H1 (cell line): ENCODE data around the gene PPFIBP2. TPM values are rescaled to one million over a fixed set of nuclear protein-coding genes. Genes with fewer than 3 reads are reported as not detected.

Source experiments
- CTCF ChIA-PET: fragments of 300-600 bp; sonication (Branson Sonifier 250); formaldehyde crosslinking; loops from one replicate; lab custom pipeline; 2021; ENCODE audit not compliant: partially characterized antibody; lab: Charles Lee
- POLR2A ChIA-PET: fragments of 300-600 bp; sonication (Branson Sonifier 250); formaldehyde crosslinking; loops from one replicate; lab custom pipeline; 2021; ENCODE audit warnings: inconsistent platforms; ENCODE audit not compliant: partially characterized antibody; lab: Charles Lee
- DNase-seq, 2 experiments: peaks; one replicate each; pipeline versions ENCODE4 v3.0.0 to v3.0.0-alpha.2; 2010 to 2022; ENCODE audit warnings: low spot score in 2 of 2, low read depth in 1 of 2, mixed read lengths in 1 of 2
- FAIRE-seq: peaks from 2 replicates; lab custom pipeline; 2011; peaks lifted over from hg19 to GRCh38; lab: Jason Lieb, UNC
- H2AFZ ChIP-seq: 2 replicates; pipeline ENCODE4 v1.8.1; 2012; ENCODE audit warnings: low read length, inconsistent platforms
- H2AK5ac ChIP-seq: 2 replicates; pipeline ENCODE4 v1.6.1; 2013; ENCODE audit warnings: low read depth, low read length
- H2BK120ac ChIP-seq: replicated peaks from 2 replicates; pipeline ENCODE3; 2013; ENCODE audit warnings: low read depth, low read length, inconsistent platforms
- H2BK12ac ChIP-seq: 2 replicates; pipeline ENCODE4 v1.6.1; 2013; ENCODE audit warnings: low read depth, low read length
- H2BK15ac ChIP-seq: 2 replicates; pipeline ENCODE4 v1.6.1; 2013; ENCODE audit warnings: low read length
- H2BK20ac ChIP-seq: 2 replicates; pipeline ENCODE4 v1.6.1; 2013; ENCODE audit warnings: low read length
- H2BK5ac ChIP-seq: 2 replicates; pipeline ENCODE4 v1.6.1; 2013; ENCODE audit warnings: low read depth, low read length
- H3K14ac ChIP-seq: 2 replicates; pipeline ENCODE4 v1.6.1; 2013; ENCODE audit warnings: inconsistent platforms; ENCODE audit not compliant: insufficient read length
- H3K18ac ChIP-seq: 2 replicates; pipeline ENCODE4 v1.6.1; 2013; ENCODE audit warnings: low read length; ENCODE audit errors: extremely low read depth
- H3K23ac ChIP-seq: 2 replicates; pipeline ENCODE4 v1.6.1; 2013; ENCODE audit warnings: inconsistent platforms; ENCODE audit not compliant: insufficient read length
- H3K23me2 ChIP-seq: 2 replicates; pipeline ENCODE4 v1.6.1; 2013; ENCODE audit warnings: low read depth, low read length
- H3K27ac ChIP-seq: 2 replicates; pipeline ENCODE4 v1.6.1; 2011; ENCODE audit warnings: low read depth, low read length, inconsistent platforms
- H3K27me3 ChIP-seq, 4 experiments: replicated peaks in 1 of 4; 1 replicate in 1 of 4; 2 replicates in 3 of 4; pipeline versions ENCODE4 v1.6.1 to v1.8.1; 2011 to 2013; ENCODE audit warnings: low read length in 3 of 4, mild to moderate bottlenecking in 3 of 4, inconsistent platforms in 2 of 4, mixed read lengths in 2 of 4, moderate library complexity in 1 of 4; ENCODE audit not compliant: control insufficient read depth in 3 of 4, insufficient read depth in 3 of 4; ENCODE audit errors: extremely low read depth in 1 of 4
- H3K36me3 ChIP-seq, 4 experiments: 2 replicates each; pipeline versions ENCODE4 v1.6.1 to v1.8.1; 2011 to 2013; ENCODE audit warnings: mild to moderate bottlenecking in 4 of 4, low read length in 3 of 4, moderate library complexity in 2 of 4, control low read depth in 1 of 4, inconsistent platforms in 1 of 4; ENCODE audit not compliant: insufficient read depth in 4 of 4, control insufficient read depth in 2 of 4
- H3K4ac ChIP-seq: replicated peaks from 2 replicates; pipeline ENCODE3; 2013; ENCODE audit warnings: low read length, low read depth, mixed read lengths, inconsistent platforms; ENCODE audit not compliant: insufficient read length
- H3K4me1 ChIP-seq, 4 experiments: replicated peaks in 1 of 4; 1 replicate in 1 of 4; 2 replicates in 3 of 4; pipeline versions ENCODE4 v1.6.1 to v1.8.1; 2011 to 2013; ENCODE audit warnings: low read length in 3 of 4, inconsistent platforms in 2 of 4, mixed read lengths in 1 of 4; ENCODE audit not compliant: insufficient read depth in 4 of 4, control insufficient read depth in 3 of 4
- H3K4me2 ChIP-seq, 2 experiments: 2 replicates each; pipeline versions ENCODE4 v1.6.1 to v1.8.1; 2011 to 2013; ENCODE audit warnings: low read depth in 2 of 2, low read length in 2 of 2, control low read depth in 1 of 2, inconsistent platforms in 1 of 2, mild to moderate bottlenecking in 1 of 2; ENCODE audit not compliant: insufficient read depth in 1 of 2
- H3K4me3 ChIP-seq, 4 experiments: fragments of 200-600, 300-600 bp in 1 of 4; sonication (generic), shearing (Covaris generic), sonication (Bioruptor Twin) in 1 of 4; 2 replicates each; pipeline versions ENCODE4 v1.5.1 to v1.8.1; 2011 to 2016; ENCODE audit warnings: low read length in 4 of 4, low read depth in 3 of 4, control low read depth in 2 of 4, inconsistent platforms in 2 of 4, mild to moderate bottlenecking in 2 of 4, mixed read lengths in 1 of 4, moderate library complexity in 1 of 4; ENCODE audit not compliant: insufficient read depth in 2 of 4; ENCODE audit errors: extremely low read depth in 1 of 4
- H3K56ac ChIP-seq: replicated peaks from 2 replicates; pipeline ENCODE3; 2013; ENCODE audit warnings: low read depth, mild to moderate bottlenecking, mixed read lengths, low read length, inconsistent platforms; ENCODE audit not compliant: insufficient read length
- H3K79me1 ChIP-seq: 2 replicates; pipeline ENCODE4 v1.6.1; 2013; ENCODE audit warnings: low read depth, low read length, control low read depth
- H3K79me2 ChIP-seq, 2 experiments: 2 replicates each; pipeline versions ENCODE4 v1.6.1 to v1.8.1; 2012 to 2013; ENCODE audit warnings: low read length in 2 of 2, mild to moderate bottlenecking in 2 of 2, inconsistent platforms in 1 of 2; ENCODE audit not compliant: insufficient read depth in 2 of 2, control insufficient read depth in 1 of 2
- H3K9ac ChIP-seq, 4 experiments: replicated peaks in 1 of 4; 1 replicate in 1 of 4; 2 replicates in 3 of 4; pipeline versions ENCODE4 v1.6.1 to v1.8.1; 2011 to 2013; ENCODE audit warnings: low read depth in 3 of 4, low read length in 3 of 4, control low read depth in 2 of 4, mild to moderate bottlenecking in 2 of 4, moderate library complexity in 2 of 4, inconsistent platforms in 1 of 4; ENCODE audit errors: extremely low read depth in 1 of 4
- H3K9me3 ChIP-seq, 2 experiments: 2 replicates each; pipeline versions ENCODE4 v1.6.1 to v1.8.1; 2012 to 2013; ENCODE audit warnings: mild to moderate bottlenecking in 2 of 2, moderate library complexity in 2 of 2, control low read depth in 1 of 2, inconsistent platforms in 1 of 2, low read depth in 1 of 2, low read length in 1 of 2, mixed read lengths in 1 of 2; ENCODE audit not compliant: insufficient read depth in 2 of 2
- H4K20me1 ChIP-seq, 2 experiments: replicated peaks in 1 of 2; 2 replicates each; pipeline versions ENCODE3 to v1.8.1; 2011 to 2013; ENCODE audit warnings: inconsistent platforms in 2 of 2, low read length in 2 of 2, mild to moderate bottlenecking in 1 of 2; ENCODE audit not compliant: insufficient read depth in 2 of 2, control insufficient read depth in 1 of 2
- H4K5ac ChIP-seq: 2 replicates; pipeline ENCODE4 v1.6.1; 2013; ENCODE audit warnings: low read length, low read depth, mixed read lengths, inconsistent platforms; ENCODE audit not compliant: insufficient read length
- H4K8ac ChIP-seq: 2 replicates; pipeline ENCODE4 v1.8.0; 2013; ENCODE audit warnings: mild to moderate bottlenecking, moderate library complexity, low read length, inconsistent platforms; ENCODE audit not compliant: insufficient read depth; ENCODE audit errors: extremely low read depth
- H4K91ac ChIP-seq: replicated peaks from 2 replicates; pipeline ENCODE3; 2013; ENCODE audit warnings: low read length, mixed read lengths, inconsistent platforms; ENCODE audit not compliant: insufficient read length
- CREB1 ChIP-seq: IDR thresholded peaks from 2 replicates; pipeline ENCODE4 v1.6.1; 2012; ENCODE audit warnings: inconsistent platforms
- RAD21 ChIP-seq, 2 experiments: IDR thresholded peaks in 1 of 2; conservative IDR thresholded peaks in 1 of 2; 2 replicates each; pipeline ENCODE4 v1.6.1; 2011; ENCODE audit warnings: low read depth in 2 of 2, low read length in 2 of 2, improper control_type of control experiment in 1 of 2, inconsistent platforms in 1 of 2, mild to moderate bottlenecking in 1 of 2, moderate library complexity in 1 of 2
- RFX5 ChIP-seq: IDR thresholded peaks from 2 replicates; pipeline ENCODE4 v1.6.1; 2011; ENCODE audit warnings: low read depth, low read length, improper control_type of control experiment, borderline replicate concordance
- WGBS, 2 experiments: shearing (Covaris generic) in 1 of 2; methylation state at CpG; one replicate each; pipeline versions ENCODE4 v1.1.6 to v1.1.7; 2013 to 2015; ENCODE audit warnings: low lambda C conversion rate in 2 of 2, mixed read lengths in 2 of 2, inconsistent platforms in 1 of 2, low coverage in 1 of 2, missing lambda C conversion rate in 1 of 2; ENCODE audit not compliant: insufficient replicate concordance in 2 of 2, insufficient coverage in 1 of 2, insufficient read length in 1 of 2; ENCODE audit errors: extremely low coverage in 1 of 2, missing lambda C conversion rate in 1 of 2; 5-methylcytosine and 5-hydroxymethylcytosine counted together
- polyA plus RNA-seq, 7 experiments: library from polyadenylated mRNA; depleted of rRNA in 3 of 7; stranded (reverse) in 5 of 7; unstranded in 2 of 7; fragments of >200 nt in 5 of 7; fragments of 200-250 nt in 2 of 7; gene quantifications; 1 replicate in 5 of 7; 2 replicates in 1 of 7; 4 replicates in 1 of 7; pipeline versions ENCODE4 v1.2.1 to v1.2.3, GENCODE V29; 2011 to 2013; ENCODE audit warnings: missing spikeins in 2 of 7, mixed read lengths in 2 of 7
- total RNA-seq: library from RNA; stranded (reverse); fragmentation: NEBNext Ultra II Directional; extraction: Animal tissue kit (Norgen Biotek cat#: 25700); gene quantifications from 2 replicates; pipeline ENCODE4 v1.2.1, GENCODE V29; 2021
- TF ChIP-seq, protein P1 (sequence below), 3 experiments: IDR thresholded peaks; 1 replicate in 2 of 3; 2 replicates in 1 of 3; pipeline versions ENCODE4 v1.5.1 to v1.6.1; 2011; ENCODE audit warnings: low read length in 3 of 3, mild to moderate bottlenecking in 3 of 3, inconsistent platforms in 2 of 3, low read depth in 1 of 3, moderate library complexity in 1 of 3; ENCODE audit not compliant: insufficient read depth in 1 of 3; ENCODE audit errors: control extremely low read depth in 1 of 3

Gene PPFIBP2
- total and polyA plus RNA-seq, 2 of the 8 experiments (the other 6 are each of a cell fraction or from before 2014, with no cell fraction given): 5.5 to 9.8 TPM

GRCh38 chr11:7665473-7666291 is 151.9 kb downstream of the PPFIBP2 start:
- Histone ChIP-seq H3K4me2 (no peak overlapping the region), H3K27ac (no peak overlapping the region)

More at GRCh38 chr11:7665473-7666291, 151.9 kb downstream of the PPFIBP2 start:
- no peak overlapping the region for H2AK5ac ChIP-seq
- H3K4ac ChIP-seq: no peak overlapping the region
- H4K5ac ChIP-seq: no peak overlapping the region
- WGBS, 2 experiments: 76% methylated on average over 20 of the region's 20 CpGs; no CpG with 5 or more reads in 1 of the 2 experiments
- H2BK120ac ChIP-seq: no peak overlapping the region
- H3K56ac ChIP-seq: no peak overlapping the region
- DNase-seq (peak in 1 of 2 experiments; percentile 90), FAIRE-seq (no peak)
- H3K4me1 ChIP-seq: no peaks in the 10 kb centered on the region
- no peak overlapping the region for H3K18ac ChIP-seq
- peaks cover 6 to 28% of the 10 kb centered on the region in 2 experiments for H3K9me3 ChIP-seq
- H2BK12ac ChIP-seq: no peak overlapping the region
- no peaks in the 10 kb centered on the region for H4K20me1 ChIP-seq
- no peak overlapping the region for H3K4me3 ChIP-seq
- H4K91ac ChIP-seq: no peak overlapping the region
- no peaks in the 10 kb centered on the region for H3K23me2 ChIP-seq
- no peak overlapping the region for H2BK15ac ChIP-seq
- TF ChIP-seq CREB1 (0 out of 2 replicates have a peak, but pooled peaks have one; percentile 27), RFX5 (no peak), RAD21 (IDR thresholded peaks at IDR 0.05 in 1 of 2, conservative IDR thresholded peaks at IDR 0.05 in 1 of 2; ENCODE audit: low read depth in 2 of 2, low read length in 2 of 2) (peak; percentile 84 to 88)
- TF ChIP-seq, protein P1, sequence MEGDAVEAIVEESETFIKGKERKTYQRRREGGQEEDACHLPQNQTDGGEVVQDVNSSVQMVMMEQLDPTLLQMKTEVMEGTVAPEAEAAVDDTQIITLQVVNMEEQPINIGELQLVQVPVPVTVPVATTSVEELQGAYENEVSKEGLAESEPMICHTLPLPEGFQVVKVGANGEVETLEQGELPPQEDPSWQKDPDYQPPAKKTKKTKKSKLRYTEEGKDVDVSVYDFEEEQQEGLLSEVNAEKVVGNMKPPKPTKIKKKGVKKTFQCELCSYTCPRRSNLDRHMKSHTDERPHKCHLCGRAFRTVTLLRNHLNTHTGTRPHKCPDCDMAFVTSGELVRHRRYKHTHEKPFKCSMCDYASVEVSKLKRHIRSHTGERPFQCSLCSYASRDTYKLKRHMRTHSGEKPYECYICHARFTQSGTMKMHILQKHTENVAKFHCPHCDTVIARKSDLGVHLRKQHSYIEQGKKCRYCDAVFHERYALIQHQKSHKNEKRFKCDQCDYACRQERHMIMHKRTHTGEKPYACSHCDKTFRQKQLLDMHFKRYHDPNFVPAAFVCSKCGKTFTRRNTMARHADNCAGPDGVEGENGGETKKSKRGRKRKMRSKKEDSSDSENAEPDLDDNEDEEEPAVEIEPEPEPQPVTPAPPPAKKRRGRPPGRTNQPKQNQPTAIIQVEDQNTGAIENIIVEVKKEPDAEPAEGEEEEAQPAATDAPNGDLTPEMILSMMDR (IDR thresholded peaks at IDR 0.05; ENCODE audit: control extremely low read depth in 1 of 3, insufficient read depth in 1 of 3, low read depth in 1 of 3, low read length in 3 of 3): peak; percentile 80 to 92 (median 87)
- no peaks in the 10 kb centered on the region for H3K79me2 ChIP-seq
- no peaks in the 10 kb centered on the region for H3K79me1 ChIP-seq
- no peak overlapping the region for H2AFZ ChIP-seq
- H3K14ac ChIP-seq: no peak overlapping the region
- H3K9ac ChIP-seq: no peak overlapping the region
- no peak overlapping the region for H4K8ac ChIP-seq
- 0 out of 2 replicates have a peak overlapping the region, but pooled peaks have one; percentile 13 for H2BK5ac ChIP-seq
- no peak overlapping the region for H3K23ac ChIP-seq
- H2BK20ac ChIP-seq: no peak overlapping the region
- peaks cover 21 to 44% (median 39%) of the 10 kb centered on the region in 4 experiments; a peak in 7 of 8 replicates for H3K36me3 ChIP-seq
- CTCF ChIA-PET: interaction anchor here (0.6 to 5.7 kb wide), 57 partner anchors 9 to 569 kb away, joined by 3 to 46 read pairs (median 5); no protein-coding TSS in a partner anchor
- POLR2A ChIA-PET: interaction anchor here (0.5 to 1.6 kb wide), 5 partner anchors 8 to 94 kb away, joined by 3 to 5 read pairs (median 3); partner anchors contain the start of gene CYB5R2
- no peaks in the 10 kb centered on the region for H3K27me3 ChIP-seq
